KMS-11 (cell line): Measurements from ENCODE around the gene VARS2.

Source experiments
- H2AFZ ChIP-seq: fragments of 200-600 bp; sonication (generic); 2 replicates; pipeline ENCODE4 v1.6.1; 2016; ENCODE audit warnings: antibody characterized with exemption, mixed run types, low read depth
- H3K27ac ChIP-seq: fragments of 200-600 bp; sonication (generic); 2 replicates; pipeline ENCODE4 v1.6.1; 2016; ENCODE audit warnings: mild to moderate bottlenecking, mixed run types
- H3K27me3 ChIP-seq: fragments of 200-600 bp; sonication (generic); 2 replicates; pipeline ENCODE4 v1.6.1; 2017; ENCODE audit warnings: mild to moderate bottlenecking, low read depth, mixed run types, moderate library complexity; ENCODE audit not compliant: insufficient read depth
- H3K36me3 ChIP-seq: fragments of 200-600 bp; sonication (generic); 2 replicates; pipeline ENCODE4 v1.6.1; 2017; ENCODE audit warnings: mild to moderate bottlenecking, mixed run types; ENCODE audit not compliant: insufficient read depth
- H3K4me1 ChIP-seq: fragments of 200-600 bp; sonication (generic); 2 replicates; pipeline ENCODE4 v1.6.1; 2016; ENCODE audit warnings: mild to moderate bottlenecking, low read depth, mixed run types; ENCODE audit not compliant: poor library complexity, severe bottlenecking
- H3K4me2 ChIP-seq: fragments of 200-600 bp; sonication (generic); 2 replicates; pipeline ENCODE4 v1.7.0; 2016; ENCODE audit warnings: mild to moderate bottlenecking, mixed run types
- H3K4me3 ChIP-seq: fragments of 200-600 bp; sonication (generic); IDR thresholded peaks from 2 replicates; pipeline ENCODE4 v1.6.1; 2017; ENCODE audit warnings: low read depth, low read length, mixed read lengths; ENCODE audit not compliant: insufficient read depth
- H3K79me2 ChIP-seq: fragments of 200-600 bp; sonication (generic); 2 replicates; pipeline ENCODE4 v1.6.1; 2016; ENCODE audit warnings: low read depth, mixed run types; ENCODE audit not compliant: insufficient read depth
- H3K9ac ChIP-seq: fragments of 200-600 bp; sonication (generic); 2 replicates; pipeline ENCODE4 v1.6.1; 2016; ENCODE audit warnings: mild to moderate bottlenecking, mixed run types
- H4K20me1 ChIP-seq: fragments of 200-600 bp; sonication (generic); 2 replicates; pipeline ENCODE4 v1.6.1; 2016; ENCODE audit warnings: mild to moderate bottlenecking, mixed run types; ENCODE audit not compliant: insufficient read depth
- TF ChIP-seq, protein P1 (sequence below): fragments of 200-600 bp; sonication (generic); conservative IDR thresholded peaks from 2 replicates; pipeline ENCODE4 v1.6.1; 2017; ENCODE audit warnings: low read depth, mild to moderate bottlenecking, antibody characterized with exemption, low read length, moderate library complexity, mixed read lengths

Gene VARS2

DNA sequence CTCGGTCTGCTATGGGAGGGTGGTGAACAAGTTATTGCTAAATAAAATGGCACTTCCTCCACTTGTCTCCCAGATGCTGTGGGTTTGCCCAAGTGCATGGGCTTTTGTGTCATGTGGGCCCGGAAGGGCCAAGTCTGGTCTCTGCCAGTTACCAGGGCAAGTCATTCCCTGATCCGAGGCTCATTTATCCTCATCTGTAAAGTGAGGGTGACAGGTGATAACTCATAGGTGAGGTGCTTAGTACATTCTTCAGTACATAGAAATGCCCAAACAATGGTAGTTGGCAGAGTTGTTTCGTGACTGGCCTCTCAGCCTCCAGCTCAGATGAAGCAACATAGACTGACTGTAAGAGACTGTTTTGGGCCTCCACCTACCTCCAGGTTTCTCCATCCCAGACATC is 24.7 kb downstream of the VARS2 start:
- Histone ChIP-seq H3K4me3 (no peak overlapping the region), H3K4me1 (no peaks in the 10 kb centered on the region), H4K20me1 (no peaks in the 10 kb centered on the region), H2AFZ (no peak overlapping the region), H3K27me3 (no peaks in the 10 kb centered on the region), H3K27ac (no peak overlapping the region), H3K79me2 (no peaks in the 10 kb centered on the region), H3K36me3 (no peaks in the 10 kb centered on the region), H3K4me2 (no peak overlapping the region), H3K9ac (no peak overlapping the region)
- TF ChIP-seq, protein P1, sequence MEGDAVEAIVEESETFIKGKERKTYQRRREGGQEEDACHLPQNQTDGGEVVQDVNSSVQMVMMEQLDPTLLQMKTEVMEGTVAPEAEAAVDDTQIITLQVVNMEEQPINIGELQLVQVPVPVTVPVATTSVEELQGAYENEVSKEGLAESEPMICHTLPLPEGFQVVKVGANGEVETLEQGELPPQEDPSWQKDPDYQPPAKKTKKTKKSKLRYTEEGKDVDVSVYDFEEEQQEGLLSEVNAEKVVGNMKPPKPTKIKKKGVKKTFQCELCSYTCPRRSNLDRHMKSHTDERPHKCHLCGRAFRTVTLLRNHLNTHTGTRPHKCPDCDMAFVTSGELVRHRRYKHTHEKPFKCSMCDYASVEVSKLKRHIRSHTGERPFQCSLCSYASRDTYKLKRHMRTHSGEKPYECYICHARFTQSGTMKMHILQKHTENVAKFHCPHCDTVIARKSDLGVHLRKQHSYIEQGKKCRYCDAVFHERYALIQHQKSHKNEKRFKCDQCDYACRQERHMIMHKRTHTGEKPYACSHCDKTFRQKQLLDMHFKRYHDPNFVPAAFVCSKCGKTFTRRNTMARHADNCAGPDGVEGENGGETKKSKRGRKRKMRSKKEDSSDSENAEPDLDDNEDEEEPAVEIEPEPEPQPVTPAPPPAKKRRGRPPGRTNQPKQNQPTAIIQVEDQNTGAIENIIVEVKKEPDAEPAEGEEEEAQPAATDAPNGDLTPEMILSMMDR = no peak

DNA sequence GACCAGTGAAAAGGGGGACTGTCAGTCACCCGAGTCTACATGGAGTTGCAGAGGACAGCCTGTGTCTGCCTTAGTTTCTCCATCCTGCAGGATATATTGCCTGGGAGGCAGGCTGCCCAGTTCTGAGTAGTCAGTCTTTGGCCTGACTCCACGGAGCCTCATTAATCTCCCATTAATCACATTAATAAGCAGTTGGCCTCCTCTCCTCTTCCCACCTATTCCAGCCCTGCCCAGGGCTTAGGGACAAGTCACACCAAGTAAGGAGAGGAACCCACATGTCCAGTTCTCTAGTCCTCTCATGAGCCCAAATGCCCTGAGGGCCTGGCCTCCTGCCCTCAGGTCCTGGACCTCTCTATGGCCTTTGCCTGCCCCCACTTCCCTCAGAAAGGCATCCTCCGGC is 25.4 kb downstream of the VARS2 start:
- TF ChIP-seq, protein P1 = no peak
- no peaks in the 10 kb centered on the region for H3K36me3 ChIP-seq
- no peak overlapping the region for H3K4me2 ChIP-seq
- H3K27ac ChIP-seq = no peak overlapping the region
- H3K27me3 ChIP-seq = no peaks in the 10 kb centered on the region
- no peaks in the 10 kb centered on the region for H3K79me2 ChIP-seq
- no peaks in the 10 kb centered on the region for H4K20me1 ChIP-seq
- H3K4me3 ChIP-seq = no peak overlapping the region
- H3K4me1 ChIP-seq = no peaks in the 10 kb centered on the region
- no peak overlapping the region for H3K9ac ChIP-seq
- H2AFZ ChIP-seq = no peak overlapping the region

GRCh38 chr6:30940361-30940986 is 26.4 kb downstream of the VARS2 start, which contains the start of gene MUCL3:
Gene MUCL3, plus strand, starts transcription at chr6:30940973. Its CDS starts 27 bp downstream, at chr6:30941000.
- Histone ChIP-seq H3K27me3 (no peaks in the 10 kb centered on the region), H3K27ac (no peak within 1 kb of the TSS), H3K79me2 (no peaks in the 10 kb centered on the region), H3K4me2 (no peak within 1 kb of the TSS), H3K36me3 (no peaks in the 10 kb centered on the region), H3K4me1 (no peaks in the 10 kb centered on the region), H2AFZ (no peak within 1 kb of the TSS), H4K20me1 (no peaks in the 10 kb centered on the region), H3K4me3 (no peak within 1 kb of the TSS), H3K9ac (no peak within 1 kb of the TSS)
- TF ChIP-seq, protein P1 = no peak

DNA sequence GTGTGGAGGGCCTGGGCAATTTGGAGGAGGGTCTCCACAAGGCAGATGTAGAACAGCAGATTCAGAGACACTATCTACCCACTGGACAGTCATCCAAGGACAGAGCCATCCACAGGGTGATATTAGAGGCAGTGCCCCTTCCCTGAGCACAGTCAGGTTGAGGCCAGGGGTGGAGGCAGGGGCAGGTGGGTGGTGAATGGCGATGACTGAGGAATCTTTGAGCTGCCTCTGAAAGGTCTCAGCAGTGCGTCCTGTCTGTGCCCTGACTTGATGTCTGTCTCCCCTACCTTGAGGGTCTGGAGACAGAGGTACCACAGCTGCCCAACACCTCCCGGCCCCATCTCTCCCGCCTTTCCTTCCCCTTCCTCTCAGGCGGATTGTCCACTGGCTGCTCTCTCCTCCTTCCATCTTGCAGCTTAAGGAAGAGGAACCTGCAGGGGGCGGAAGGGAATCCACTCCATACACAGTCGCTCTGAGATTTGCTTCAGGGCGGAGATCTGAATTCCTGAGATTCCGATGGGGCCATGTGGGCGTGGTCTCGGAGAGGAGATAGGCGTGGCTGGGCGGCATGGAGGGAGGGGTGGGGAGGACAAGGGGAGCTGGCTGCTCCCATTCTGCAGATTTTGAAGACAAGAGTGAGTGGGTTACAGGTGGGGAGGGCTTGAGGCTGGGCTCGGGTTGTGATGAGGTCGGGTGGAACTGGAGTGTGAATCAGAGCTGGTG is 28.5 kb downstream of the VARS2 start:
- no peak overlapping the region for H3K4me3 ChIP-seq
- no peak overlapping the region for H3K9ac ChIP-seq
- H3K4me2 ChIP-seq = no peak overlapping the region
- H3K36me3 ChIP-seq = no peaks in the 10 kb centered on the region
- no peaks in the 10 kb centered on the region for H4K20me1 ChIP-seq
- H3K79me2 ChIP-seq = no peaks in the 10 kb centered on the region
- H3K27me3 ChIP-seq = no peaks in the 10 kb centered on the region
- no peak overlapping the region for H3K27ac ChIP-seq
- peaks cover 6% of the 10 kb centered on the region for H3K4me1 ChIP-seq
- TF ChIP-seq, protein P1 = no peak
- H2AFZ ChIP-seq = no peak overlapping the region
